ENCODE data around the gene ADORA2A. TPM values are rescaled to one million over a fixed set of nuclear protein-coding genes. Genes with fewer than 3 reads are reported as not detected.
A peak's percentile ranks its signal among the peaks of the same experiment; 100 is the strongest.

ADORA2A gene
- total and polyA plus RNA-seq, 2 donors (not counting 1 experiment from before 2014, with no cell fraction given): 0.78 to 1.5 TPM

DNA sequence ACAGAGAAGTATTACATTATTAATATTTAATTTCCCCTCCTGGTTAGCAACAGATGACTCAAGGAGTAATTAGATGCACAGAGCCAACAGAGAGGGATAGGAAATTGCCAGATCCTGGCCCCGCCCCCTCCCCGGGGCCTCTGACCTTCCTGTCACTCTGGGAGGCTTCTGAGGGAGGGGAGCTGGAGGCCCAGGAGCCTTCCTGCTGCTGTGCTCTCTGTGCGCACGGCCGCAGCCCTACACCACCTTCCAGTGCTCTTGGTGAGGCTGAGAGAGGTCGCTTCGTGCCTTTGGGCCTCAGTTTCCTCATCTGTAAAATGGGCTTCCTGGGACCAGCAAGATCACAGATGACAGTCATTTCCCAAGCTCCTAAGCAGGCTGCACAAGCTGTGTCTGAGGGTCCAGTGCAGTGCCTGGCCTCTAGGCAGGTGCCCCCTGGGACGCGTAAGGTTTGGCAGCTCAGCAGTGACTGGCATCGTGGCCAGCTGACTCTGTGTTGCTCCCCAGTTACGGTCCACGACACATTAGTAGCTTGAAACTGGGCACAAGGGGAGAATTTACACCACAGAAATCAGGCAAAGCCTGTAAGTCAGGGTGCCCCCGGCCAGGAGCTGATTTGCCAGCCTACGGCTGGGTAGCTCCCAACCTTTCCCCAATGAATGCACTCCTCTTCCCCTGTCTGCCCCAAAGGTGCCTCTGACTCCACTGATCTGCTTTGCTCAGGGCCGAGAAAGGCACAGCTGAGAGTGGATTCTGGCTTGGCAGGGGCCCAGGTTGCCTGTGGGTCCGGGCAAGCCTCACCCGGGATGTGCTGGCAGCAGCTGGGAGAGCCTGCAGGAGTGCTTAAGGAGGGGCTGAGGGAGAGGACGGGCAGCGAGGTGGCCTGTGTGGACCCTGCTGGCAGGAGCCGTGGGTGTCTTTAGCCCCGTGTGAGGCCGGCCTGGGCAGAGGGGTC lies 2.3 kb downstream of the ADORA2A start:
- Histone ChIP-seq H2AFZ (ENCODE audit: low read length) (no peak overlapping the region), H3K9me3 (ENCODE audit: control insufficient read depth, insufficient read depth, low read depth, low read length) (no peaks in the 10 kb centered on the region), H4K20me1 (ENCODE audit: control insufficient read depth, extremely low read depth, insufficient read depth, low read length) (peaks cover 2% of the 10 kb centered on the region), H3K4me1 (ENCODE audit: control insufficient read depth, extremely low read depth, insufficient read depth, low read length) (peaks cover 7% of the 10 kb centered on the region), H3K27ac (ENCODE audit: insufficient read depth, low read length) (no peak overlapping the region), H3K79me2 (ENCODE audit: control insufficient read depth, insufficient read depth, low read length) (no peaks in the 10 kb centered on the region), H3K9ac (ENCODE audit: insufficient read depth, low read length) (no peak overlapping the region), H3K27me3 (ENCODE audit: control insufficient read depth, insufficient read depth, low read length) (peaks cover 12% of the 10 kb centered on the region), H3K4me3 (replicated peaks in 1 of 4; ENCODE audit: control extremely low read depth in 1 of 4, insufficient read depth in 1 of 4, low read depth in 3 of 4, low read length in 4 of 4) (no peak overlapping the region), H3K4me2 (ENCODE audit: extremely low read depth, insufficient read depth, low read length) (no peak overlapping the region), H3K36me3 (ENCODE audit: control insufficient read depth, insufficient read depth, low read length) (no peaks in the 10 kb centered on the region)
- peak in 1 of 2 donors; percentile 43 for DNase-seq (ENCODE audit: low read depth in 2 of 2)
- TF ChIP-seq, protein P1, sequence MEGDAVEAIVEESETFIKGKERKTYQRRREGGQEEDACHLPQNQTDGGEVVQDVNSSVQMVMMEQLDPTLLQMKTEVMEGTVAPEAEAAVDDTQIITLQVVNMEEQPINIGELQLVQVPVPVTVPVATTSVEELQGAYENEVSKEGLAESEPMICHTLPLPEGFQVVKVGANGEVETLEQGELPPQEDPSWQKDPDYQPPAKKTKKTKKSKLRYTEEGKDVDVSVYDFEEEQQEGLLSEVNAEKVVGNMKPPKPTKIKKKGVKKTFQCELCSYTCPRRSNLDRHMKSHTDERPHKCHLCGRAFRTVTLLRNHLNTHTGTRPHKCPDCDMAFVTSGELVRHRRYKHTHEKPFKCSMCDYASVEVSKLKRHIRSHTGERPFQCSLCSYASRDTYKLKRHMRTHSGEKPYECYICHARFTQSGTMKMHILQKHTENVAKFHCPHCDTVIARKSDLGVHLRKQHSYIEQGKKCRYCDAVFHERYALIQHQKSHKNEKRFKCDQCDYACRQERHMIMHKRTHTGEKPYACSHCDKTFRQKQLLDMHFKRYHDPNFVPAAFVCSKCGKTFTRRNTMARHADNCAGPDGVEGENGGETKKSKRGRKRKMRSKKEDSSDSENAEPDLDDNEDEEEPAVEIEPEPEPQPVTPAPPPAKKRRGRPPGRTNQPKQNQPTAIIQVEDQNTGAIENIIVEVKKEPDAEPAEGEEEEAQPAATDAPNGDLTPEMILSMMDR (conservative IDR thresholded peaks at IDR 0.05 in 1 of 2, IDR thresholded peaks at IDR 0.05 in 1 of 2; ENCODE audit: low read depth in 1 of 2, low read length in 2 of 2): no peak
- no peak for TF ChIP-seq EZH2 (IDR thresholded peaks at IDR 0.05; ENCODE audit: low read length, missing control alignments)

- Histone ChIP-seq H4K20me1 (ENCODE audit: control insufficient read depth, extremely low read depth, insufficient read depth, low read length) (peaks cover 2% of the 10 kb centered on the region), H3K36me3 (ENCODE audit: control insufficient read depth, insufficient read depth, low read length) (no peaks in the 10 kb centered on the region), H3K79me2 (ENCODE audit: control insufficient read depth, insufficient read depth, low read length) (no peaks in the 10 kb centered on the region), H3K9me3 (ENCODE audit: control insufficient read depth, insufficient read depth, low read depth, low read length) (no peaks in the 10 kb centered on the region), H3K9ac (ENCODE audit: insufficient read depth, low read length) (no peak overlapping the region), H3K27me3 (ENCODE audit: control insufficient read depth, insufficient read depth, low read length) (peaks cover 7% of the 10 kb centered on the region), H3K4me2 (ENCODE audit: extremely low read depth, insufficient read depth, low read length) (no peak overlapping the region), H3K4me3 (replicated peaks in 1 of 4; ENCODE audit: control extremely low read depth in 1 of 4, insufficient read depth in 1 of 4, low read depth in 3 of 4, low read length in 4 of 4) (no peak overlapping the region), H3K4me1 (ENCODE audit: control insufficient read depth, extremely low read depth, insufficient read depth, low read length) (peaks cover 9% of the 10 kb centered on the region), H3K27ac (ENCODE audit: insufficient read depth, low read length) (no peak overlapping the region), H2AFZ (ENCODE audit: low read length) (no peak overlapping the region)
- TF ChIP-seq, protein P1 (conservative IDR thresholded peaks at IDR 0.05 in 1 of 2, IDR thresholded peaks at IDR 0.05 in 1 of 2; ENCODE audit: low read depth in 1 of 2, low read length in 2 of 2): no peak
- TF ChIP-seq EZH2 (IDR thresholded peaks at IDR 0.05; ENCODE audit: low read length, missing control alignments): no peak
- no peak for DNase-seq (ENCODE audit: low read depth in 2 of 2)
Observed at GRCh38 chr22:24430431-24431308, 3.3 kb downstream of the ADORA2A start.

Measured in fibroblast of lung (primary cell).